Measurements from ENCODE around the gene ARHGAP9. TPM values are rescaled to one million over a fixed set of nuclear protein-coding genes. Genes with fewer than 3 reads are reported as not detected.

Gene ARHGAP9
- total and polyA plus RNA-seq, 2 experiments from 2014 or later, result 0.11 to 0.61 TPM

DNA sequence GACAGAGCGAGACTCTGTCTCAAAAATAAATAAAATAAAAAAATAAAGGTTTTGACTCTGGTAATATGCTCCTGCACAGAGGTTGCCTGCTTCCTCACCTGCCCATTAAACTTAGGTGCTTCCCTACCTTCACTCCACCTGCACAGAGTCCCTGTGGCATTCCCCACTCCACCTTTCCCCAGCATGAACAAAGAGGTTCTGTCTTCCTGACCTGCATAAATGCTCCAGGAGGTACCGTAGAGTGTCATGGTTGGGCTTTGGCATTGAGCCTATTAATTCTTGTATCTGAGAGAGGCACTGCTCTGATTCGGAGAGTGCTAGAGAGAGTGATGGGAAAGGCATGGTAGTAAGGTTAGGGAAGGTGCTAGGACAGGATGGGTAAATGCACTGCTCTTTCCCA is 6.3 kb downstream of the ARHGAP9 start:
- H3K9ac ChIP-seq, result no peak overlapping the region
- TF ChIP-seq EZH2phosphoT487 (IDR thresholded peaks at IDR 0.05; ENCODE audit: insufficient read depth, low read depth) (no peak), EZH2 (IDR thresholded peaks at IDR 0.05; ENCODE audit: insufficient read depth, poor library complexity, severe bottlenecking) (no peak)
- no peak overlapping the region for H2AFZ ChIP-seq
- no peak for DNase-seq
- no peak overlapping the region for H3K4me3 ChIP-seq
- H3K9me3 ChIP-seq (ENCODE audit: low read depth), result no peaks in the 10 kb centered on the region
- no peaks in the 10 kb centered on the region for H3F3A ChIP-seq (ENCODE audit: insufficient read depth)
- peaks cover 46% of the 10 kb centered on the region for H3K27me3 ChIP-seq (replicated peaks; ENCODE audit: insufficient read depth)
- H3K27ac ChIP-seq, result no peak overlapping the region
- H3K9me2 ChIP-seq (ENCODE audit: insufficient read depth), result no peaks in the 10 kb centered on the region
- no peaks in the 10 kb centered on the region for H3K4me1 ChIP-seq (ENCODE audit: insufficient read depth)
- 24 to 29% methylated on average over 3 of the region's 3 CpGs for WGBS, 2 experiments (ENCODE audit: low coverage in 1 of 2, low lambda C conversion rate in 2 of 2, missing lambda C conversion rate in 2 of 2)
- in situ Hi-C loops (cut with MboI), result no loop called here
- no peaks in the 10 kb centered on the region for H3K36me3 ChIP-seq (ENCODE audit: low read depth)
- no peaks in the 10 kb centered on the region for H4K20me1 ChIP-seq (ENCODE audit: insufficient read depth)
- H3K79me2 ChIP-seq (ENCODE audit: insufficient read depth), result no peaks in the 10 kb centered on the region
- H3K4me2 ChIP-seq (ENCODE audit: unreplicated experiment), result no peak overlapping the region

GRCh38 chr12:57472391-57472790 is 7.3 kb downstream of the ARHGAP9 start:
- H3K4me3 ChIP-seq, result no peak overlapping the region
- H2AFZ ChIP-seq, result no peak overlapping the region
- H3K27ac ChIP-seq, result no peak overlapping the region
- H3K4me1 ChIP-seq (ENCODE audit: insufficient read depth), result no peaks in the 10 kb centered on the region
- H3K36me3 ChIP-seq (ENCODE audit: low read depth), result no peaks in the 10 kb centered on the region
- no peak for DNase-seq
- WGBS, 2 experiments (ENCODE audit: low coverage in 1 of 2, low lambda C conversion rate in 2 of 2, missing lambda C conversion rate in 2 of 2), result 79 to 82% methylated on average over 3 of the region's 3 CpGs
- TF ChIP-seq EZH2 (IDR thresholded peaks at IDR 0.05; ENCODE audit: insufficient read depth, poor library complexity, severe bottlenecking) (no peak), EZH2phosphoT487 (IDR thresholded peaks at IDR 0.05; ENCODE audit: insufficient read depth, low read depth) (no peak)
- H3K4me2 ChIP-seq (ENCODE audit: unreplicated experiment), result no peak overlapping the region
- H3K27me3 ChIP-seq (replicated peaks; ENCODE audit: insufficient read depth), result peaks cover 46% of the 10 kb centered on the region
- H3K9me2 ChIP-seq (ENCODE audit: insufficient read depth), result no peaks in the 10 kb centered on the region
- in situ Hi-C loops (cut with MboI), result no loop called here
- H3K79me2 ChIP-seq (ENCODE audit: insufficient read depth), result no peaks in the 10 kb centered on the region
- H3K9ac ChIP-seq, result no peak overlapping the region
- H4K20me1 ChIP-seq (ENCODE audit: insufficient read depth), result no peaks in the 10 kb centered on the region
- no peaks in the 10 kb centered on the region for H3F3A ChIP-seq (ENCODE audit: insufficient read depth)
- H3K9me3 ChIP-seq (ENCODE audit: low read depth), result no peaks in the 10 kb centered on the region

DNA sequence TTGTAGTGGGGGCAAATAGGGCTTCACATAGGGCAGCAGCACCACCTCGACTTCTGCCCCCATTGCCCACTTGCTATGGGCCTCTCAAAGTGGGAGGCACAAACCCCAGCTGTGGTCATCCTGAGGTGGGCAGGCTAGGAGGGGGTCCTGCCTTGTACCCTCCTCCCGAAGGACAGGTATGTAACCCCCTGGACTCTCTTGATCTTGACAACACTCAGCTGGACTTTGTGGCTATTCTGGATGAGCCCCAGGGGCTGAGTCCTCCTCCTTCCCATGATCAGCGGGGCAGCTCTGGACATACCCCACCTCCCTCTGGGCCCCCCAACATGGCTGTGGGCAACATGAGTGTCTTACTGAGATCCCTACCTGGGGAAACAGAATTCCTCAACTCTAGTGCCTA is 8.0 kb downstream of the ARHGAP9 start:
- H3K27ac ChIP-seq, result no peak overlapping the region
- H3K4me1 ChIP-seq (ENCODE audit: insufficient read depth), result no peaks in the 10 kb centered on the region
- no peaks in the 10 kb centered on the region for H4K20me1 ChIP-seq (ENCODE audit: insufficient read depth)
- H3K9ac ChIP-seq, result no peak overlapping the region
- no peak overlapping the region for H3K4me3 ChIP-seq
- no peaks in the 10 kb centered on the region for H3K9me2 ChIP-seq (ENCODE audit: insufficient read depth)
- H3K27me3 ChIP-seq (replicated peaks; ENCODE audit: insufficient read depth), result peaks cover 44% of the 10 kb centered on the region
- no peaks in the 10 kb centered on the region for H3F3A ChIP-seq (ENCODE audit: insufficient read depth)
- in situ Hi-C loops (cut with MboI), result no loop called here
- H3K36me3 ChIP-seq (ENCODE audit: low read depth), result no peaks in the 10 kb centered on the region
- H2AFZ ChIP-seq, result no peak overlapping the region
- no peak overlapping the region for H3K4me2 ChIP-seq (ENCODE audit: unreplicated experiment)
- no peak for DNase-seq
- no peaks in the 10 kb centered on the region for H3K9me3 ChIP-seq (ENCODE audit: low read depth)
- no peaks in the 10 kb centered on the region for H3K79me2 ChIP-seq (ENCODE audit: insufficient read depth)
- TF ChIP-seq EZH2phosphoT487 (IDR thresholded peaks at IDR 0.05; ENCODE audit: insufficient read depth, low read depth), result no peak
- no peak for TF ChIP-seq EZH2 (IDR thresholded peaks at IDR 0.05; ENCODE audit: insufficient read depth, poor library complexity, severe bottlenecking)
- 65 to 68% methylated on average over 3 of the region's 3 CpGs for WGBS, 2 experiments (ENCODE audit: low coverage in 1 of 2, low lambda C conversion rate in 2 of 2, missing lambda C conversion rate in 2 of 2)

GRCh38 chr12:57470970-57471656 is 8.6 kb downstream of the ARHGAP9 start:
- Histone ChIP-seq H3F3A (ENCODE audit: insufficient read depth) (no peaks in the 10 kb centered on the region), H3K9me2 (ENCODE audit: insufficient read depth) (no peaks in the 10 kb centered on the region), H4K20me1 (ENCODE audit: insufficient read depth) (no peaks in the 10 kb centered on the region), H3K4me2 (ENCODE audit: unreplicated experiment) (no peak overlapping the region), H3K36me3 (ENCODE audit: low read depth) (no peaks in the 10 kb centered on the region), H3K4me3 (no peak overlapping the region), H3K9ac (no peak overlapping the region), H3K27me3 (replicated peaks; ENCODE audit: insufficient read depth) (peaks cover 39% of the 10 kb centered on the region), H3K27ac (no peak overlapping the region), H3K4me1 (ENCODE audit: insufficient read depth) (no peaks in the 10 kb centered on the region), H3K9me3 (ENCODE audit: low read depth) (no peaks in the 10 kb centered on the region), H3K79me2 (ENCODE audit: insufficient read depth) (no peaks in the 10 kb centered on the region), H2AFZ (no peak overlapping the region)
- in situ Hi-C loops (cut with MboI), result no loop called here
- DNase-seq, result no peak
- no peak for TF ChIP-seq EZH2phosphoT487 (IDR thresholded peaks at IDR 0.05; ENCODE audit: insufficient read depth, low read depth)
- no peak for TF ChIP-seq EZH2 (IDR thresholded peaks at IDR 0.05; ENCODE audit: insufficient read depth, poor library complexity, severe bottlenecking)
- 52 to 63% methylated on average over 4 of the region's 4 CpGs for WGBS, 2 experiments (ENCODE audit: low coverage in 1 of 2, low lambda C conversion rate in 2 of 2, missing lambda C conversion rate in 2 of 2)

Data from GM23248 (cell line).